Measurements from ENCODE around the gene PARD3.

- TF ChIP-seq POLR2A (IDR thresholded peaks at IDR 0.05) (no peak), CTCF (IDR thresholded peaks at IDR 0.05) (no peak)
These were observed 127.5 kb downstream of the PARD3 start for GRCh38 chr10:34687434-34688210.
